NCI-H1417 treated with DMSO at 0.1 percent for 48 hours (cell line): ENCODE measurements around the gene AK1.

Experiments
- DNase-seq: peaks from one replicate; lab custom pipeline; 2025; lab: John Stamatoyannopoulos, UW

The AK1 gene

GRCh38 chr9:127908660-127908926 is 31.1 kb upstream of the AK1 start:
- no peak for DNase-seq

DNA sequence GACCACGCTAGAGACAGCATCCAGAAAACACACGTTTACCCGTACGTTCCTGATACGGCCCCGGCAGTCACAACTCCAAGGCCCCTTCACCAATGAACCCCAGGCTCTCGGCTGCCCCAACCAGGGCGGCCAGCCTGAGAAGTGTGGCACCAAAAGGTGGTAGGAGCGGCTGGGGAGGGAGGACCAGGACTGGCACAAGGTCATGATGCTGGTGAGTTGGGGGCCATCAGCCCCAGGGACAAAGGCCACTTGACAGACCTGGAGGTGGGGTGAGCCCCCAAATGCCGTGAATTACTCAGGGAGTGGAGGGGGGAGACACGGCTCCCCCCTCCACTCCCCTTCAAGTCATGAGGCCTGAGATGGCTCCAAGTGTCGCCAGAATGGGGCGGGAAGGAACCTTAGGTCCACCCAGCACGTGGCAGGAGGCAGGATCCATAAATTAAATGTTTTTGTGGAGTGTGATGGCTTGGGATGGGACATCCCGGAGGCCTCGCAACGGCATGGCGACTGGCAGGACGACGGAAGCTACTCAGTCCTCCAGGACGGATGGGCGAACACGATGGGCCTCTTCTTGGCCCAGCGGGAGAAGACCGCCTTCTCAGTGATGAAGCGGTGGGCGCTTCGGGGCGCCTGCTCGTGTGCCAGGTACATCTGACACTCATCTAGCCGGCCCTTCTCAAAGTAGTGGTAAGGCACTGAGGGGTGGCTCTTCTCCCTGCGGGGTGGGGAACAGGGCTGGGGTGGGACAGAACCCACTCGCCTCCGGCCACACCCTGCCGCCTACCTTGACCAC is 30.6 kb upstream of the AK1 start:
- no peak for DNase-seq

DNA sequence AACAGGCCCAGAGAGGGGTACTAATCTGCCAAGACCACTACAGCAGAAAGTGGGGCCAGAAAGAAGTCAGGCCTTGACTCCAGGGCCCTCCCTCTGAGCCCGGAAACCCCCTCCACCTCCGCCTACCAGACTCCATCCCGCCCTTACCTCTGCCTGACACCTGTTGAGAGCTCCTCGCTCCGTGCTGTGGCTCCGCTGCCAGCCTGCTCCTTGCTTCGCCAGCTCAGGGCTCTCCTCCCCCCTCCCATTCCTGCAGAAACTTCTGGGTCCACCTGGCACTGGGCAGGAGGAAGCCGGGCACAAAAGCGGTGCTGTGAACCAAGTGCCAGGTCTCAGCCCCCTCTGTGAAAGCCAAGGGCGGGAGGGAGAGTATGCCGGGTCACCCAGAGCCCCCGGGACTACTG is 28.3 kb upstream of the AK1 start:
- no peak for DNase-seq

DNA sequence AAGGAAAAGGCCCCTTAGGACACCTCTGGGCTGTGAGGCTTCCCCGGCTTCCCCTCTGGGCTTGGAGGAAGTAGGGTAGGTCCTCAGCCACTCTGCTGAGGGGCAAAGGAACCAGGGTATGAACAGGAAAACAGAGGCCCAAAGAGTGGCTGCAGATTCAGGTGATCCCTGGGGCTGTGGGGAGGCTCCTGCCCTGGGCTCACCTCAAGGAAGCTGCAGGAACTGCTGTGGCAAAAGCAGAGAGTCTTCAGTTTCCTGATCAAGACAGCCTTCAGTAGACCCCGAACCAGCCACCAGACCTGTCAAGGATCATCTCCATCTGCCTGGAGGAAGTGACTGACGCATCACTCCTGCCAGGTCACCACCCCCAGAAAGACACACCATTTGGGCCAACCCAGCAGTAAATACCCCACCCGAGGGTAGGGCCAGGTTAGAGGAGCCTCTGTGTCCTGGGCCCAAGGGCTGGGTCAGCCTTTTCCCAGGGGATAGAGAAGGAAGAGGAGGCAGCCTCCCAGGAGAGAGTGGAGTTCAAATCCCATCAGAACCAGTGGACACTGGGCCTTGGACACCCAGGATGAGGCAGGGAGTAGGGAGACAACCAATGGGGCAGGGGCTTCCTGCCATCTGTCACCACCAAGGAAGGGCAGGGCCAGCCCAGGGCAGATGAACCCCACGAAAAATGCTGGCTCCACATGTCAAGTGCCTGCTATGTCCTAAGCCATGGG is 27.7 kb upstream of the AK1 start:
- DNase-seq = no peak

DNA sequence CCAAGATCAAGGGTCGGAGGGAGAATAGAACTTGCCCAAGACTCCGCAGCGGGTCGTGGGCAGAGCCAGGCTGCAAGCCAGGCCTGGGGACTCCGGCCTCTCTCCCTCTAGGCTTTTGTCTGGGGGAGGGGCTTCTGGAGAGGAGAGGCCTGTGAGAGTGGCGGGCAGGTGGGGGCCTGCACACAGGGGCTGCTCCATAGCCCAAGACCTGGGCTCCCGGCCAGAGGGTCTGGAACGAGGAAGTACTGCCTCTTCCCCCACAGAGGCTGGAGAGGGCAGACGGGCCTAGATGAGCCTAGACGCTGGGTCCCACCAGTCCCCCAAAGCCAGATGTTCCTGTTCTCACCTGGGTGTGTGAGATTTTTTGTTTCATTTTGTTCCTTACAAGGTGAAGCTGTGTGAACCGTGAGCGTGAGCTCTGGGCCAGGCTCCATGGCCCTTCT is 27.1 kb upstream of the AK1 start:
- DNase-seq = no peak

DNA sequence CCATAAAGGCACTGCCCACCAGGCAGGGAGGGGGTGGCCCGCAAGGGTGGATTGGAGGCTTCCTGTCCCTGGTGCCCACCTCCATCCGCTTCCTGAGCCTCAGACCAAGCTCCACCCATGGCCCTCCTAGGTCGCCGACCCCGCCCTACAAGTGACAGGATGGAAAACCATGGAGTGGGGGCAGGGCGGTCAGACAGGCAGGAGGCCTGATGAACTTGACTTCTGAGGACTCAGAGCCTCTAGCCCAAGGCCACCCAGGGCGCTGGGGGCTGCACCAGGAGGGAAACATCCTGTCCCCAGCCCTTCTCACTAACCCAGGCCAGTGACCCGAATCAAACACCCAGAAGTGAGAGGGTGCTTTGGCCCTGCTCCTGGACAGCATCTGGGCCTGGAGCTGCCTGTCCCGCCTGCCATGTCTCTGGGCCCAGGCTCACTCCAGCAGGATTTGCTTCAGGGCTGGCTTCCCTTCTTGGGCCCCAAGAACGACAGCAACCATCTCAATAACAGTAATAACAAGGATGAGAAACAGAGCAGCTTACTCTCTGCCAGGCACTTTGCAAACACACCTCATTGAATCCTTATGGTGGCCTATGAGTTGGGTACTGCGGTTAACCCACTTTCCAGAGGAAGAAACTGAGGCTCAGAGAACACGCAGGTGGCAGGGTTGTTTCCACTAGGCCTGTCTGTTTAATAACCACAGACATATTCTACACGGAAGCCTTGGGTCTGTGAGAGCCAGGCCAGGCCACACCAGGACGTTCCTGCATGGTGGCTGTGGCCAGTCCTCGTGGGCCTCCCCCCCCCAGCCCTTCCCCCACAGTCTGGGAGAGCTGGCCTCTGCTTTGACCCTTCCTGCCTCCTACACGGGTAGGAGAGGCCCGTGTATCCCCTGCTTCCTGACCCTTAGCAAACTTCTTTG is 26.3 kb upstream of the AK1 start:
- no peak for DNase-seq

DNA sequence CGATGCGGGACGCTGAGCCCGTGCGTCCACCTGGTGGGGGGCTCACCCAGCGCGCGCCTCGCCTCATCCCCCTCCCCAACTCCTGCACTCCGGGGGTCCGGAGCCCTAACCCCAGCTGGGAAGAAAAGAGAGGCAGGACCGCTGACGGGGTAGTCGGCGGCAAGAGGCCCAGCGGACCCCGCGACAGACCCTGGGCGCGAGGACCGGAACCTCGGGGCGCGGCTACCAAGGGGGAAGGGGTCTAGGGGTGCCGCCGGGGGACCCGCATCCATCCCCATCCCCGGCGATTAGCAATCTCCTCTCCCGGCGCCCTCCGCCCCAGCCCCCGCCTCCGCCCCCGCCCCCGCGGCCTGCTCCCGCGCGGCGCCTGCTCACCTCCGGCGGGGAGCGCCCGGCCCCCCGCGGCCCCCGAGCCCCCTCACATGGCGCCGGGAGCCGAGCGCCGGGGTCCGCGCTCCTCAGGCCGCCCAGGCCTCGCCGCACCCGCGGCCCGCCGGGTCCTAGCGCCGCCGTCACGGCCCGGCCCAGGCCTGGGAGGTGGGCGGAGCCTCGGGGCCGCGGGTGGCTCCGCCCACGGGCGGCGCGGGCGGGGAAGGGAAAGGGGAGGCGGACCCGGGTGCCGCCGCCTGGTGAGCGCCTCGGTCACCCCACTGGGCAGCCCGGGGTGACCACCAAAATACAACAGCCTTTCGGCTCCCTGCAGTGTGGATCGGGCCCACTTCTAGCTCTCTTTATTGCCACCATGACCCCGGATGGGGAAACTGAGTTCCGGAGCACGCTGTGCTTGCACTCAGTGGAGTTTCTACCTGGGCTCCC is 21.9 kb upstream of the AK1 start, which contains the start of gene ST6GALNAC6:
Gene ST6GALNAC6, minus strand, starts transcription at position 476 of the 816 bp plus-strand sequence. CDS start 1,622 bp downstream, outside the sequence.
- DNase-seq = no peak

- DNase-seq = no peak
These were observed 21.1 kb upstream of the AK1 start for GRCh38 chr9:127898433-127899127.

DNA sequence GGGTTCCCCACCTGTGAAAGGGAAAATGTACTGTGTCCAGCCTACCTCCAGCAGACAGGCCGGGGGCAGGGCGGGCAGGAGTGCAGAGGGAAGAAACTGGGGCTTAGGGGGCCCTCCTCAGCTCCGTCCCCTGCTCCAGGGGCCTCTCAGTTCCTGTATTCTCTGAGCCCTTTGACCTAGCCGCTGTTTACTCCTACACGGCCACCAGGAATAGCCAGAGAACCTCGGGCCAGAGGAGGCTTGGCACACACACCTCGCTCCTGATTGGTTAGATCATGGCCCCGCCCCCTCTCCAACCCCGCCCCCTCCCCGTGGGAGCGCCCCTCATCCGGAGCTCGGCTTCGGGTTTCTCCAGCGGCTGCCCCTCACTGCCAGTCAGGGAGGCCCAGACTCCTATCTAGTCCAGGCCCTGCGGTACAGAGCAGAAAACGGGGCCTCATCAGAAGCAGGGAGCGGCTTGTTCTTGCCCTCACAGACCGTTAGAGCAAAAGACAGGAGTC is 19.8 kb upstream of the AK1 start:
- DNase-seq = no peak

DNA sequence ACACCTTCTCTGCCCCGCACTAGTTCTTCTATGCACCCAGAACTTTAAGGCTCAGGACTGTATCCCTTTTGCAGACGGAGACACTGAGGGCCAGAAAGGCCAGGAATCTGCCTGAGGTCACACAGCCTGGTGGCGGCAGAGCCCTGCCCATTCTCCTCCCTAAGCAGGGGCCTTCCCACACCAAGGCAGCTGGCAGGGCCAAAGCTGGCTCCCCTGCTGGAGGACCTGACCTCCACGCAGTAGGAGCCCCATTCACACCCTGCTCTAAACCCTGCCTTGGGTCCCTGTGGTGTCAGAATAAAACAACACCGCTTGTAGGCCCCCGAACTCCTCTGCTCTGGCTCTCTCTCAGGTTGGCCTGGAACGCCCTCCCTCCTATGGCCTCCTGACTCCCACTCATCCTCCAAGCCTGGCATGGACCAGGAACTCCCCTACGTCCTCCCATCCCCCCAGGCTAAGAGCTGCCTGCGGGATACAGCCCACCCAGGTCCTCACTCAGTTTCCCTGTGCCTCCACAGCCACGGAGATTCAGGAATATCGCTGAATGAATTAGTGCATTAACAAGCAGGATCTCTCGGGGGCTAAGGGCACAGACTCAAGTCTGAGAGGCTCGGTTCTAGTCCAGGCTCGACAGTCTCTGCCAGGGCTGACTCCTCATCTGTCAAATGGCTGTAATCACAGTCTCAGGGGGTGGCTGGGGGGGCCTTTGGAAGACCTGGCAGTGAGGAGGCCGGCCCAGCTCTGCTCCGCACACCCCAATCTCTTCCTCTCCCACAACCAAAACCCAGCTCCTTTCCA is 19.1 kb upstream of the AK1 start:
- no peak for DNase-seq

DNA sequence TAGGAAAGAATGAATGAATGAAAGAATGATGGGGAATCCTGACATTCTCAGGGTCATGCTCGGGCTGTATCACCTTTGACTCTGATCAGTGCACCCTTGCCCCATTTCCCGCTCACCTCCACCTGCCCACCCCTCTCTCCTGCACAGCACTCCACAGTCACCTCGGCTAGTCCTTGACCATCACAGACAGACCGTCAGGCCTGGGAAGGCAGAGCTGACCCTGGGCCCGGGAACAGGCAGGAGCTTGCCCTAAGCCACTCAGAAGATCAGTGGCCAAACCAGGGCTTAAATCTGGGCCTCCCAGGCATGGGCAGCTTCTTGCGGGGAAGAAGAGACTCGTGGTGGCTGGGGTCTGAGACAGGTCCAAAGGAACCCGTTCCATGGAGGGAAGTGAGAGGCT is 18.3 kb upstream of the AK1 start:
- no peak for DNase-seq

DNA sequence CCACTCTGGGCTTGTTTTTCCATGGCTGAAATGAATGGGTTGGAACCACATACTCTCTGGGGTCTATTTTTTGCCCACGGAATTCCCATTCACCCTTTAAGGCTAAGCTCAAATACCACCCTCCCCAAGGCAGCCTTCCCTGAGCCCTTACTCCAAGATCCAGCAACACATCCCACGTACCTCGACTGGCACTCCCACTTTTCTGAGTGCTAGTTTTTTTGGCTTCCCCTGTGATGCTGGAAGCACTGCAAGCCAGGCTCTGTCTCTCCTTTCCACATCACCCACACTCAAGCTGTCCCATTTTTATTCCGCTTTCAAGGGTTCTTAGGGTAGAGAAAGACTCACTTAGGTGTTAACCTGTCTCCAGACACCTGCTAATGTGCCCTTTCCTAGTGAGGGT is 15.9 kb upstream of the AK1 start:
- no peak for DNase-seq

DNA sequence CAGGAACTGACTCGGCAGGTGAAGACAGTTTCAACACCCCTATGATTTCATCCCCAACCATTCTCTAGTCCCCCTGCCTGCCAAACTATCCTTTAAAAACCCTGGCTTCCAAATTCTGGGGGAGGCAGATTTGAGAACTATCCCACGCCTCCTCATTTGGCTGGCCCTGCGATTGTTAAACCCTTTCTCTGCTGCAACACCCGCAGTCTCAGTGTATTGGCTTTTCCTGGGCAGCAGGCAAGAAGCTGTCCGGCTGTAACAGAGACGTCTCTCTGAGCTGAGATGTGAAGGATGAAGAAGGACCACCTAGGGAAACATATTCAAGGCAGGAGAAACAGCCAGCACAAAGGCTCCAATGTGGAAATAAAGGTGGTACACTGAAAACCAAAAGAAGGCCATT is 15.4 kb upstream of the AK1 start:
- no peak for DNase-seq

DNA sequence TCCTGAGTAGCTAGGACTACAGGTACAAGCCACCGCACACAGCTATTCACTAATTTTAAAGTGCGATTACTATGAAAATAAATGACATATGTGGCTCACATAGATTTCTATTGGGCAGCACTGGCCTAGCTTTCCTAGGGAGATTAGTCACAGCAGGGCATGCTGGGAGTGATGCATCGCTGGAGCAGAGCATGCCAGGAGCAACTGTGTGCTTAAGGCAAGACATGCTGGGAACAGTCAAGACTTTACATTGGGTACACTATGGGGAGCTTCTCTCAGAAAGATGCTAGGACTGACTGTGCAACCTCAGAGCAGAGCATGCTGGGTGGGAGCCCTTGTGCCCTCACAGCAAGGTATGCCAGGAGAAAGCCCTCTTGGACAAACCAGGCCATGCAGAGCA is 12.6 kb upstream of the AK1 start:
- no peak for DNase-seq

- DNase-seq = no peak
These were observed 10.3 kb upstream of the AK1 start for GRCh38 chr9:127887792-127888191.

- no peak for DNase-seq
These were observed 9.0 kb upstream of the AK1 start for GRCh38 chr9:127886401-127886972.

GRCh38 chr9:127885508-127886281 is 8.2 kb upstream of the AK1 start:
- no peak for DNase-seq

- no peak for DNase-seq
These were observed 7.6 kb upstream of the AK1 start for GRCh38 chr9:127884976-127885490.

GRCh38 chr9:127884427-127884911 is 7.0 kb upstream of the AK1 start:
- DNase-seq = no peak
